Peyer's patch (tissue), 4 donors: ENCODE results near the gene TACO1.

ENCODE experiments used
- CTCF ChIP-seq, 6 experiments: fragments of 450-650 bp in 4 of 6; fragments of 200-600 bp in 2 of 6; sonication (generic) in 1 of 6; IDR thresholded peaks; one replicate each; pipeline ENCODE4 v1.5.1; 2017 to 2019; ENCODE audit warnings: antibody characterized with exemption in 6 of 6, mild to moderate bottlenecking in 3 of 6, moderate library complexity in 1 of 6
- POLR2A ChIP-seq, 2 donors: fragments of 450-650 bp; IDR thresholded peaks; one replicate each; pipeline ENCODE4 v1.5.1; 2017; ENCODE audit warnings: antibody characterized with exemption in 2 of 2, mild to moderate bottlenecking in 2 of 2, moderate library complexity in 2 of 2

- TF ChIP-seq CTCF (IDR thresholded peaks at IDR 0.05): no peak
- no peak for TF ChIP-seq POLR2A (IDR thresholded peaks at IDR 0.05)
Observed at GRCh38 chr17:63609816-63610573, 9.3 kb downstream of the TACO1 start.
